Fibroblast of the aortic adventitia (primary cell): ENCODE results near the gene UNC5C. TPM values are rescaled to one million over a fixed set of nuclear protein-coding genes. Genes with fewer than 3 reads are reported as not detected.

ENCODE experiments used
- DNase-seq: peaks from one replicate; pipeline ENCODE4 v3.0.0-alpha.2; 2010; ENCODE audit warnings: low read depth
- H3K4me3 ChIP-seq: 2 replicates; pipeline ENCODE4 v1.5.1; 2011; ENCODE audit warnings: low read depth, mild to moderate bottlenecking, control low read depth, low read length, moderate library complexity
- total RNA-seq: library from RNA; depleted of rRNA; stranded (reverse); fragments of >200 nt; gene quantifications from 2 replicates; pipeline ENCODE4 v1.2.3, GENCODE V29; 2012; ENCODE audit warnings: low replicate concordance
- TF ChIP-seq, protein P1 (sequence below): IDR thresholded peaks from 2 replicates; pipeline ENCODE4 v1.5.1; 2011; ENCODE audit warnings: mild to moderate bottlenecking, low read length, control low read depth, inconsistent platforms; ENCODE audit not compliant: insufficient read depth

Gene UNC5C
- total RNA-seq, 1 donor, result 2.2 TPM

DNA sequence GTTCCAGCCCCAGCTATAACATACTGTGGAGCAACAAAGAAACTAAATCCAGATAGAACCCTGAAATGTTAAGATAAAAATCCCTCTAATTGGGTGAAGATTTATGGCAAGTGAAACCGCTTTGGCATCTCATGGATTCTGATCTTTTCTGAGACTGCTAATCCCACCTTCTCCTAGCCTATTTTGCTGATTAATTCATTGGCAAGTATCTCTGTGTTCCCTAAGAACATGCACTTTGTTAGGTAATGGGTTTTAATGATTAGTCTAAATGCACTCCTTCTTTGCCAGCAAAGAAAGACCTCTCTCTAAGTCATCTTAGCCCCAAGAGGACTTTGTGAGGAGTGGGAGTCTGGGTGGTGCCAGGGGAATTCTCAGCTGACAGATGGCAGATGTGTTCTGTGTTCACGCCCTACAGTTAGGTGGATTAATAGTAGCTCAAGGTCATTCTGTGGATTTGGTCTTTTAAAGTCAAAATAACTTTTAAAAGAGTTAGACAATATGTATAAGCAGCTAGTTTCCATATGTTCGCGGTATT is 171.3 kb downstream of the UNC5C start:
- DNase-seq, result no peak
- TF ChIP-seq, protein P1, sequence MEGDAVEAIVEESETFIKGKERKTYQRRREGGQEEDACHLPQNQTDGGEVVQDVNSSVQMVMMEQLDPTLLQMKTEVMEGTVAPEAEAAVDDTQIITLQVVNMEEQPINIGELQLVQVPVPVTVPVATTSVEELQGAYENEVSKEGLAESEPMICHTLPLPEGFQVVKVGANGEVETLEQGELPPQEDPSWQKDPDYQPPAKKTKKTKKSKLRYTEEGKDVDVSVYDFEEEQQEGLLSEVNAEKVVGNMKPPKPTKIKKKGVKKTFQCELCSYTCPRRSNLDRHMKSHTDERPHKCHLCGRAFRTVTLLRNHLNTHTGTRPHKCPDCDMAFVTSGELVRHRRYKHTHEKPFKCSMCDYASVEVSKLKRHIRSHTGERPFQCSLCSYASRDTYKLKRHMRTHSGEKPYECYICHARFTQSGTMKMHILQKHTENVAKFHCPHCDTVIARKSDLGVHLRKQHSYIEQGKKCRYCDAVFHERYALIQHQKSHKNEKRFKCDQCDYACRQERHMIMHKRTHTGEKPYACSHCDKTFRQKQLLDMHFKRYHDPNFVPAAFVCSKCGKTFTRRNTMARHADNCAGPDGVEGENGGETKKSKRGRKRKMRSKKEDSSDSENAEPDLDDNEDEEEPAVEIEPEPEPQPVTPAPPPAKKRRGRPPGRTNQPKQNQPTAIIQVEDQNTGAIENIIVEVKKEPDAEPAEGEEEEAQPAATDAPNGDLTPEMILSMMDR, result no peak
- no peak overlapping the region for H3K4me3 ChIP-seq

DNA sequence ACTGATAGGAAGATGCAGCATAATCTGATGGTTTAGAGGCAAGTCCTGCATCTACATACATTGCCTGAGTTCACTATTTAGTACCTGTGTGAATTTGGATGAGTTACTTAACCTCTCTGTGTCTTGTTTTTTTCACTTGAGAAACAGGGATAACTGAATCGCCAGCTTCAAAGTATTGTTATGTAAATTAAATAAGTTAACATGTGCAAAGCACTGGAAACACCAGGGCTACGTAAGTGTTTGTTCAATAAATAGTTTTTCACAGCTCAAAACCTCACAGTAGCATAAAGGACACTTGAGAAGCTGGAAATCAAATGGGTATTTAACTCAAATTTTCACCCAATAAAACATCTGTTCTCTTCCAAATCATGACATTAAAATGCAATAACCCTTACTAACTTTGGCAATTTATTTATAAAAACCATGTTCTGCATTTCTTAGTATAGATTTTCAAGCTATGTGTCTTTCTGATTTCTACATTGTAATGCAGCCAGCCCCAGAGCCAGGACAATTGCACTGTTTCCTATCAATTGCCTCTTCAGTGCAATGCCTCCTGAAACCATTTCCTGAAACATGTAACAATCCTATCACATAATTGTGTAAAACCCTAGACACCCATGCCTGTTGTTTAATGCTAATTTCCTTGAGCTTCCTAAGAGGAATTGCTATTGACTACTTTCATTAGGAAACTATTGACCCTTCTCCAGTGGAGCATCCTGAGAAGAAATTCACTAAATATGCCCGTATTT is 177.1 kb downstream of the UNC5C start:
- TF ChIP-seq, protein P1, result no peak
- DNase-seq, result no peak
- H3K4me3 ChIP-seq, result no peak overlapping the region

DNA sequence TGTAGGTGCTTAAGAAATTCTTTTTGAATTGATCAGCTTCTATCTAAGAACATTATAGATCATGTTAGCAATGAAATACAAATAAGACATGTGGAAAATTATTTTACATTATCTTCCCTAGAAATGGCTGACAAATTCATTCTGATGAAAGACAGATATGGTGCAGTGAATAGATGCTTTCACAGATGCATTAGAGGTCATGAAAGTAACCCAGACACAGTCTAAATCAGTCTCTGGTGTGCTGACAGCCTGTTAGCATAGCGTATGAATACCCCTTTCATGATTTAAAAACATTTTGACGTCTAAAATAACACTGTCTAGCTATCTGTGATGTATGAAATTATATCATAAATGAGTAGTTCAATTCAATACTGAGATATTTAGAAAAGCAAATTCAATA is 180.9 kb downstream of the UNC5C start:
- H3K4me3 ChIP-seq, result no peak overlapping the region
- TF ChIP-seq, protein P1, result no peak
- DNase-seq, result no peak

DNA sequence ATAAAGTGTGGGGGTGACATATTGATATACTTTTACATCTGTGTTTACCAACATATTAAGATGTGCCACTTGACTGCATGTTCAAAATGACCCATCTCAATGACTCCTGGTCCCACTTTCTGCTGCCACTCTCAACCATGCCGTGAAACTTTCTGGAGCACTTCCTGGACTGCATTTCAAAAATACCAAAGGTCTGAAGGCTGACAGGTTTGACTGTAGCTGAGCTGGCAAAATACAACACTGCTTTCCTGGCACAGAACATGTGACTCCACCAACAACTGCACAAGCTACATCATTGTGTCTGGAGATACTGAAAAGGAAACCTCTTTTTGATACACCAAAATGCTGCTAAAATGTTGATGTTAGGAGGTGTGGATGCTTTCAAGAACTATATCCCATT is 184.8 kb downstream of the UNC5C start:
- peak; percentile 13 for DNase-seq
- H3K4me3 ChIP-seq, result no peak overlapping the region
- TF ChIP-seq, protein P1, result no peak

DNA sequence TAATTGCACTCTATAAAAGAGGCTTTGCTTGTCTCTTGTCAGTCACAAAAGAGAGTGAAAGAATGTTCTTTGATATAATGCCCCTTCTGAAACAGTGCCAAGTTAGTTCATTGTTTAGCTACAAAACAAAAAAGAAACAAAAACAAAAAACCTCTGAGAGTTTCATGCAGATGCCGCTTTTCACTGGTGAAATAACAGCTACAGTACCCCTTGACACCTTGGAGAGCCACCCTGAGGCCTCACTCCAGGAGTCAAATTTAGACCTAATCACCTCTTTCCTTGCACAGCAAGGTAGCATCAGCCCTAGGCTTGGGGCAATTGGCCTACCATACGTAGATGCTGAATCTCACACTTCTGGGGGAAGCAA is 185.2 kb downstream of the UNC5C start:
- H3K4me3 ChIP-seq, result no peak overlapping the region
- DNase-seq, result no peak
- TF ChIP-seq, protein P1, result no peak

DNA sequence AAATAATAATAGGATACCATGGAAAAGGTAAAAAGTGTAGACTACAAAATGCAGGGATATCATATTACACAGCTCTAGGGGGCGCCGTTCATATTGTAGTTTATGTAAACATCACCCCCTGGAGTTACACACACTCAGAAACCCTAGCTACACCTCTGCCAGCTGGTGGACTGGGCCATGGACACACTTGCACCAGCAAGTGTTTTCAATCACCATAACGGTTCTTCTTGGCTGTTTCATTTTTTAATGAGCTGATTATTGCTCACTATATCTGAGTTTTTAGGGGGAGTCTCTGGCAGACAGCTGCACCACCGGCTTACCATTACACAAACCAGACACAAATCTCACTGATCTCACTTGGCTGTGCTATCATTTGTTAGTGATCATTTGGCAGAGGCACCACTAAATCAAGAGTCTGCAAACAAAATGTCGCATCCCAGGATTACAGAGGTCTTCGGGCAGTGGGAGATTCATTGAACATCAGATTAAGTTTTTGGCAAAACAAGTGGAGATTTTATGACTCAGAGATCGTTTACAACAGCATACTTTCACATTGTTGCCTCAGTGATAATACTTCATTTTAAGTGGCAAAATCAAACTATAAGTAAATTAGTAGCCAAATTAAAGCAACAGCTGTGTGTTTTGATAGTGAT is 185.7 kb downstream of the UNC5C start:
- H3K4me3 ChIP-seq, result no peak overlapping the region
- DNase-seq, result peak; percentile 35
- TF ChIP-seq, protein P1, result peak; percentile 22
